Measurements from ENCODE around the gene GAA. TPM values are rescaled to one million over a fixed set of nuclear protein-coding genes. Genes with fewer than 3 reads are reported as not detected.

GAA gene
- total RNA-seq, 4 donors from 2014 or later, result 42.1 to 131 (median 83.2) TPM

DNA sequence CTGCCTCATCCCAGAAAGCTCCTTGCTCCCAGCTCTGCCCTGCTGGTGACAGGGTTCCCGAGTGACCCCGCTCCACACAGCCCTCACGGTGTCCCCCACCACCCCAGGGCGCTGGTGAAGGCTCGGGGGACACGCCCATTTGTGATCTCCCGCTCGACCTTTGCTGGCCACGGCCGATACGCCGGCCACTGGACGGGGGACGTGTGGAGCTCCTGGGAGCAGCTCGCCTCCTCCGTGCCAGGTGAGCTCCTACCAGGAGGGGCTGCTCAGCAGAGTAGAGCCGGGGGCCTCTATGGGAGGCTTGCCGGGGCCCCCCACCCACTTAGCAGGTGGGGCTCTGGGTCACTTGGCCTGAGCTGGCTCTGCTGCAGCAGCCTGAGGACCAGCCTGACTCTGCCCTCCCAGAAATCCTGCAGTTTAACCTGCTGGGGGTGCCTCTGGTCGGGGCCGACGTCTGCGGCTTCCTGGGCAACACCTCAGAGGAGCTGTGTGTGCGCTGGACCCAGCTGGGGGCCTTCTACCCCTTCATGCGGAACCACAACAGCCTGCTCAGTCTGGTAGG, 11.2 kb downstream of the GAA start:
- TF ChIP-seq, protein P1, sequence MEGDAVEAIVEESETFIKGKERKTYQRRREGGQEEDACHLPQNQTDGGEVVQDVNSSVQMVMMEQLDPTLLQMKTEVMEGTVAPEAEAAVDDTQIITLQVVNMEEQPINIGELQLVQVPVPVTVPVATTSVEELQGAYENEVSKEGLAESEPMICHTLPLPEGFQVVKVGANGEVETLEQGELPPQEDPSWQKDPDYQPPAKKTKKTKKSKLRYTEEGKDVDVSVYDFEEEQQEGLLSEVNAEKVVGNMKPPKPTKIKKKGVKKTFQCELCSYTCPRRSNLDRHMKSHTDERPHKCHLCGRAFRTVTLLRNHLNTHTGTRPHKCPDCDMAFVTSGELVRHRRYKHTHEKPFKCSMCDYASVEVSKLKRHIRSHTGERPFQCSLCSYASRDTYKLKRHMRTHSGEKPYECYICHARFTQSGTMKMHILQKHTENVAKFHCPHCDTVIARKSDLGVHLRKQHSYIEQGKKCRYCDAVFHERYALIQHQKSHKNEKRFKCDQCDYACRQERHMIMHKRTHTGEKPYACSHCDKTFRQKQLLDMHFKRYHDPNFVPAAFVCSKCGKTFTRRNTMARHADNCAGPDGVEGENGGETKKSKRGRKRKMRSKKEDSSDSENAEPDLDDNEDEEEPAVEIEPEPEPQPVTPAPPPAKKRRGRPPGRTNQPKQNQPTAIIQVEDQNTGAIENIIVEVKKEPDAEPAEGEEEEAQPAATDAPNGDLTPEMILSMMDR (IDR thresholded peaks at IDR 0.05), result no peak
- no peak for TF ChIP-seq POLR2A (IDR thresholded peaks at IDR 0.05)
- WGBS, 2 donors, result 45 to 84% methylated on average over 4 to 10 of the region's 24 CpGs

GRCh38 chr17:80113033-80113484, 11.7 kb downstream of the GAA start:
- H3K27me3 ChIP-seq, result no peaks in the 10 kb centered on the region
- TF ChIP-seq, protein P1 (IDR thresholded peaks at IDR 0.05), result no peak
- no peak for TF ChIP-seq POLR2A (IDR thresholded peaks at IDR 0.05)
- intact Hi-C loops (cut with DNase I), result no loop called here
- H3K9me3 ChIP-seq, result no peaks in the 10 kb centered on the region
- peak; percentile 42 to 50 for DNase-seq
- H3K36me3 ChIP-seq, result no peaks in the 10 kb centered on the region
- no peak overlapping the region for H3K4me3 ChIP-seq (replicated peaks in 1 of 3)
- 60% methylated on average over 12 of the region's 20 CpGs; no CpG with 5 or more reads in 1 of the 2 donors for WGBS, 2 donors
- H3K4me1 ChIP-seq, result no peaks in the 10 kb centered on the region
- H3K27ac ChIP-seq, result no peak overlapping the region

More for the DNA sequence above, 11.2 kb downstream of the GAA start:
- Histone ChIP-seq H3K4me1 (no peaks in the 10 kb centered on the region), H3K4me3 (replicated peaks in 1 of 3) (no peak overlapping the region), H3K9me3 (no peaks in the 10 kb centered on the region), H3K27ac (no peak overlapping the region), H3K27me3 (no peaks in the 10 kb centered on the region), H3K36me3 (no peaks in the 10 kb centered on the region)
- DNase-seq, result peak; percentile 33 to 40
- intact Hi-C loops (cut with DNase I), result no loop called here

- TF ChIP-seq POLR2A (IDR thresholded peaks at IDR 0.05), result no peak
- no peaks in the 10 kb centered on the region for H3K36me3 ChIP-seq
- H3K9me3 ChIP-seq, result no peaks in the 10 kb centered on the region
- no peak overlapping the region for H3K4me3 ChIP-seq (replicated peaks in 1 of 3)
- H3K4me1 ChIP-seq, result no peaks in the 10 kb centered on the region
- no peak overlapping the region for H3K27ac ChIP-seq
- intact Hi-C loops (cut with DNase I), result no loop called here
- H3K27me3 ChIP-seq, result no peaks in the 10 kb centered on the region
- WGBS, 2 donors, result 91 to 96% methylated on average over 7 of the region's 7 CpGs
- DNase-seq, result no peak
Observed at GRCh38 chr17:80114758-80115157, 13.4 kb downstream of the GAA start.

- TF ChIP-seq POLR2A (IDR thresholded peaks at IDR 0.05), result no peak
- TF ChIP-seq, protein P1 (IDR thresholded peaks at IDR 0.05), result no peak
- no peaks in the 10 kb centered on the region for H3K4me1 ChIP-seq
- no peak overlapping the region for H3K27ac ChIP-seq
- H3K27me3 ChIP-seq, result no peaks in the 10 kb centered on the region
- intact Hi-C loops (cut with DNase I), result no loop called here
- H3K36me3 ChIP-seq, result no peaks in the 10 kb centered on the region
- no peak overlapping the region for H3K4me3 ChIP-seq (replicated peaks in 1 of 3)
- WGBS, 2 donors, result 95% methylated on average over 8 of the region's 8 CpGs
- no peak for DNase-seq
- H3K9me3 ChIP-seq, result no peaks in the 10 kb centered on the region
Observed at GRCh38 chr17:80115159-80115558, 13.8 kb downstream of the GAA start.

GRCh38 chr17:80116276-80116920, 15.0 kb downstream of the GAA start:
- Histone ChIP-seq H3K4me3 (replicated peaks in 1 of 3) (no peak overlapping the region), H3K9me3 (no peaks in the 10 kb centered on the region), H3K36me3 (no peaks in the 10 kb centered on the region), H3K27ac (no peak overlapping the region), H3K27me3 (no peaks in the 10 kb centered on the region), H3K4me1 (no peaks in the 10 kb centered on the region)
- intact Hi-C loops (cut with DNase I), result no loop called here
- TF ChIP-seq POLR2A (IDR thresholded peaks at IDR 0.05), result no peak
- TF ChIP-seq, protein P1 (IDR thresholded peaks at IDR 0.05), result no peak
- WGBS, 2 donors, result 64 to 90% methylated on average over 15 to 16 of the region's 16 CpGs
- DNase-seq, result no peak
